AG09319 (cell line): ENCODE measurements around the gene GLIS2.

Source experiments
- DNase-seq: peaks from one replicate; pipeline ENCODE4 v3.0.0-alpha.2; 2010; ENCODE audit warnings: low read depth; ENCODE audit errors: extremely low read depth
- TF ChIP-seq, protein P1 (sequence below): IDR thresholded peaks from 2 replicates; pipeline ENCODE4 v1.5.1; 2011; ENCODE audit warnings: low read depth, mild to moderate bottlenecking, inconsistent platforms, low read length, moderate library complexity

GLIS2 gene

DNA sequence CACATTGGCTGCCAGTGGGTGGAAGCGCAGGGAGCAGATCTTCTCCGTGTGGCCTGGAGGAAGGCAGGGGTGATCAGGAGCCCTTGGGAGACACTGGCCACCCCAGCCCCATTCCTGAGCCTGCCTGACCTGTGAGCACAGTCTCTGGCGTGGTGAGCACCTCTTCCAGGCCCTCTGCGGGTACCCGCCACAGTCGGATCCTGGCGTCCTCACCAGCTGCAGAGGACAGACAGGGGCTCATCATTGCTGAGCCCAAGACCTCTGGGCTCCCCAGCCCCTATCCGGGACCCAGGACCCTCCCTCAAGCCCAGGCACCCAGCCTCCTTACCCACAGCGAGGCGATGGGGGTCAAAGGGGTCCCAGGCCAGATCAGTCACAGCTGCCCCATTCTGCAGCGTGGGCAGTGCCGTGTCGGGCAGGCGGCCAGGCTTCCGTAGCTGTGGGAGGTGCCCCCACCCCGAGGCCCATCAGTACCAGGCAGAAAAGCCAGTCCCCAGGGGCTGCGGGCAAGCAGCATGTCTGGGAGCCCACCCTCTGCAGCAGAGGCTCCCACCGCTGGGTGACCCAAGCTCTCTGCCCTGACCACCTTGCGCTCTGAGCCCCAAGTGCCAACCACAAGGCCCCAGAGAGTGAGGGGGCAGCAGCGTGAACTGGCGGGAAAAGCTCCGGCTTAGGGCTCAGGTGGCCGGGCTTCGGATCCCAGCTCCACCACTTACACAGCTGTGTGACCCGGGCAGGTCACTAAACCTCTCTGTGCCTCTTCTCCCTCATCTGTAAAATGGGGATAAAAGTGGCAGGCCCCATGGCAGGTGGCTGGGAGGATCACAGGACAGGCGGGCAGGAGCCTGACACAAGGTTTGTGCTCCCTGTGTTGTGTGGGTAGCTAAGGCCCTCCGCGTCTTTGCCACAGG, 45.4 kb downstream of the GLIS2 start:
- DNase-seq: no peak

DNA sequence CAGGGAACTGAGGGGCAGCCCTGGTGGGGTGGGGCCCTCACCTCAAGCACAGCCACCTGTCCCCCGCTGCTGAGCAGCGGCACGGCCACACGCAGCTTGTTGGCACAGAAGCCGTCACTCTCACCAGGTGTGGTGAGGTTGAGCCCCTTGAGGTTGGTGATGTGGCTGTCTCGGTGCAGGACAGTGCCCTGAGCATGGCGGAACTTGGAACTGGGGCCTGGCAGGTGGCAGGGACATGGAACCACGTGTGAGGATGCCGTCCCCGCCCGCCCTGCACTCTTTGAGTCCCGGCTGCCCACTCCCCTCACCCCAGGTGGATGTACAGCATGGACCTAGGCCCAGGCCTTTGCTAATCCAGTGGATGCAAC, 46.1 kb downstream of the GLIS2 start:
- TF ChIP-seq, protein P1, sequence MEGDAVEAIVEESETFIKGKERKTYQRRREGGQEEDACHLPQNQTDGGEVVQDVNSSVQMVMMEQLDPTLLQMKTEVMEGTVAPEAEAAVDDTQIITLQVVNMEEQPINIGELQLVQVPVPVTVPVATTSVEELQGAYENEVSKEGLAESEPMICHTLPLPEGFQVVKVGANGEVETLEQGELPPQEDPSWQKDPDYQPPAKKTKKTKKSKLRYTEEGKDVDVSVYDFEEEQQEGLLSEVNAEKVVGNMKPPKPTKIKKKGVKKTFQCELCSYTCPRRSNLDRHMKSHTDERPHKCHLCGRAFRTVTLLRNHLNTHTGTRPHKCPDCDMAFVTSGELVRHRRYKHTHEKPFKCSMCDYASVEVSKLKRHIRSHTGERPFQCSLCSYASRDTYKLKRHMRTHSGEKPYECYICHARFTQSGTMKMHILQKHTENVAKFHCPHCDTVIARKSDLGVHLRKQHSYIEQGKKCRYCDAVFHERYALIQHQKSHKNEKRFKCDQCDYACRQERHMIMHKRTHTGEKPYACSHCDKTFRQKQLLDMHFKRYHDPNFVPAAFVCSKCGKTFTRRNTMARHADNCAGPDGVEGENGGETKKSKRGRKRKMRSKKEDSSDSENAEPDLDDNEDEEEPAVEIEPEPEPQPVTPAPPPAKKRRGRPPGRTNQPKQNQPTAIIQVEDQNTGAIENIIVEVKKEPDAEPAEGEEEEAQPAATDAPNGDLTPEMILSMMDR: no peak
- DNase-seq: no peak

More for the DNA sequence above, 45.4 kb downstream of the GLIS2 start:
- TF ChIP-seq, protein P1: no peak

DNA sequence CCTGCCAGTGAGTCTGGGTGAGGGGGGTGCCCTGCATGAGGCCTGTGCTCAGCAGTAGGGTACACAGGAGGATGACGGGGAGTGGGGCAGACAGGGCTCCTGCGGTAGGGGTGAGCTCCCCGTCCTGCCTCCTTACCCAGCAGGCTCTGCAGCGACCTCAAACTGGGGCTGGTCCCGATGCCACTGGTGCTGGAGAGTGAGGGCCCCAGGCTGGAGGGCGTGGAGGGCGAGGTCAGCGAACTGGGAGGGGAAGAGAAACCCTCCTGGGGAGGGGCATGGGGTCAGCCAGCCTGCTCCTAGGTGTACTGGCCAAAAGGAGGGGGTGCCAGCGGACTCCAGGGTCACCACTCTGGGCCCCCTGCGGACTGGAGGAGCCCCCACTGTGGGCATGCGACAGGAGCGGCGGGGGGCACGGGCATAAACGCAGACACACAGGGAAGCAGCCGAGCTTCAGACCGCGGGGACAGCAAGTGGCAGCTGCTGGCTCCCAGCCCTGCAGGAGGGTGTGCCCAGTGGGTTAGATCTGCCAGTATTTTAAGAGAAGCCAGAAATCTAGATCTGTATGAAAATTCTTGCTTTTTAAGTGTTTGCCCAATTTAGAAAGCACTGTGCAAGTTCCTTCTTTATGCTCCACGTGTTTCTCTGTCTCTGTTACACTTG, 46.7 kb downstream of the GLIS2 start:
- no peak for DNase-seq
- TF ChIP-seq, protein P1: no peak

DNA sequence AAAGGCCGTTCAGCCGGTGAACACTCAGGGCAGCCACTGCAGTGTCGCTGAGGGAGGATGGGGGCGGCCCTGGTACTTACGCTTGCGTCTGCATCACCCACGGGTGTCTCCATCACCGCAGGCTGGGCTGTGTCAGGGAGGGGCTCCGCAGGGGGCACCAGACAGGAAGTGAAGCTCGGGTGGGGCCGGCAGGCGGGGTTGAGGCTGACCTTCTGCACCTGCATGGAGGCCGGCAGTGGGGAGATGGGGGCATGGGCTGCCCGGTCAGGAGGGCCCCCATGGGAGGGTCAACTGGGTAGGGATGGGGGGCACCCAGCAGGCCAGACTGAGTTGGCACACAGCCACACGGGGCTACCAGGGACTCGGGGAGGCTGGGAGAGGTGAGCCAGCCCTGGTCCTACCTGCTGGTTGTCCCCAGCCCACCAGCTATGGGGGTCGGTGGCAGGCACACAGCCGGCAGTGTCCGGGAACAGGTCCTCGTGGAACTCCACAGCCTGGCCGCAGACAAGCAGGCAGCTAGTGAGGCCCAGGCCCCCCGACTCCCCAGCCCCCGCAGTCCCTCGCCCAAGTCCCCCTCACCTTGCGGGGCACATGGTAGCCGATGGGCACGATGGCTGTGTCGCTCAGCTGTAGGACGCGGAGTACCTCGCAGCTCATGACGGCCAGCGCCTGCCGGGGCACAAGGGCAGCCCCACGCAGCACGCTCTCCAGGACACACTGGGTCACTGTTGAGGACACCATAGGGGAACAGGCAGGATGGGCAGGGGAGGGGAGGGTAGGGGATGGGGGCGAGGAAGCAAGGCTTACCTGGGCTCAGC, 48.5 kb downstream of the GLIS2 start:
- TF ChIP-seq, protein P1: no peak
- DNase-seq: no peak

DNA sequence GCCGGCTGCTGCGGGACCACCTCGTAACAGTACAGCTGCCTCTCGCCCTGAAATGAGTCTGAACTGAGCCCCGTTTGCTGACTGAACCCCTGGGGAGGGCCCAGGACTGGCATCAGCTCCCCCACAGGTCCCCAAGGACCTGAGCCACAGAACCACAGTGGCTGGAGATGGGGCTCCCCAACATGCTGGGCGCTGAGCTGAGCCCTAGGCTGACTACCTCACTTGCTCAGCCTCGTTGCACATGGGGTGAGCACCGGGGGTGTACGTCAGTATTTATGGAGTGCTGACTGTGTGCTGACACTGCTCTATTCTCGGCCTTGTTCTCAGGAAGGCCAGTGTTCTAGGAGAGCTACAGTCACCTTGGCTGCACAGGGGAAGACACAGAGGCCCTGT, 49.1 kb downstream of the GLIS2 start:
- TF ChIP-seq, protein P1: no peak
- DNase-seq: no peak

DNA sequence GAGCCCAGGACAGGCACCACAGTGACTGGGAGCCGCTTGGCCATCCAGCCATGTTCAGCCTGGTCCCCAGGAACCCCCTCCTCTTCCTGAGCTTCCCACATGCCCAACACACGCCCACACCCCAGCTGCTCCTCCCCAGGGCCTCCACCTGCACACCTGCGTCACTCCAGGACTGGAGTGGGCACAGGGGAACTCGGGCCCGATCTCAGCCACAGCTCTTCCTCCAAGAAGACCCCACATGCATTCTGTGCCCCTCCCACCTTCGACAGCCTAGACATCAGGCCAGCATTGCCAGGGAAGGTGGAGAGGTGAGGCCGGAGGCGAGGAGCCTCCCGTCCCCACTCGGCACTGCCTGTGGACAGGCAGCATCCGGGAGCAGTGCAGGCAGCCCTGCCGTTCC, 49.7 kb downstream of the GLIS2 start:
- DNase-seq: no peak
- TF ChIP-seq, protein P1: no peak
